HEK293 (cell line): ENCODE measurements around the gene DPEP3.
"Not testable (repeated sequence)": the region's sequence is repeated elsewhere in the genome, so short reads cannot be mapped to it uniquely, and the experiment has no call there.

Experiments
- CTCF ChIA-PET: fragments of 350-600 bp; formaldehyde crosslinking; extraction: SDS; loops from one replicate; lab custom pipeline; 2021; ENCODE audit warnings: antibody characterized with exemption; lab: Yijun Ruan, JAX
- POLR2A ChIA-PET: fragments of 300-600 bp; formaldehyde crosslinking; extraction: SDS; loops from one replicate; lab custom pipeline; 2020; ENCODE audit warnings: antibody characterized with exemption, inconsistent platforms; lab: Yijun Ruan, JAX
- H3K27ac ChIP-seq: fragments of 200-500 bp; sonication (Bioruptor generic); 2 replicates; pipeline ENCODE4 v1.5.1; 2014; ENCODE audit warnings: low read depth, low read length, control low read depth, inconsistent platforms; ENCODE audit errors: extremely low read depth
- H3K36me3 ChIP-seq, 2 experiments: fragments of 200-500 bp in 1 of 2; sonication (Bioruptor generic) in 1 of 2; 1 replicate in 1 of 2; 2 replicates in 1 of 2; pipeline ENCODE4 v1.5.1; 2014 to 2017; ENCODE audit warnings: inconsistent platforms in 2 of 2, low read length in 2 of 2; ENCODE audit not compliant: control insufficient read depth in 2 of 2, insufficient read depth in 1 of 2
- H3K4me1 ChIP-seq: fragments of 200-500 bp; sonication (Bioruptor generic); 2 replicates; pipeline ENCODE4 v1.5.1; 2014; ENCODE audit warnings: mild to moderate bottlenecking, low read length, inconsistent platforms; ENCODE audit not compliant: control insufficient read depth, insufficient read depth
- H3K4me3 ChIP-seq: 2 replicates; pipeline ENCODE4 v1.5.1; 2011; ENCODE audit warnings: low read depth, mild to moderate bottlenecking, control low read depth, low read length, moderate library complexity
- H3K9me3 ChIP-seq: fragments of 200-500 bp; sonication (Bioruptor generic); 2 replicates; pipeline ENCODE4 v1.5.1; 2014; ENCODE audit warnings: low read depth, low read length, inconsistent platforms; ENCODE audit not compliant: control insufficient read depth, insufficient read depth
- FEZF1 ChIP-seq: fragments of 450-650 bp; formaldehyde crosslinking; IDR thresholded peaks from 2 replicates; pipeline ENCODE4 v1.5.1; 2016; ENCODE audit warnings: missing biosample characterization, missing genetic modification characterization
- OVOL3 ChIP-seq: fragments of 450-650 bp; formaldehyde crosslinking; IDR thresholded peaks from 2 replicates; pipeline ENCODE4 v1.5.1; 2016; ENCODE audit warnings: missing biosample characterization, missing genetic modification characterization
- PRDM4 ChIP-seq: fragments of 450-650 bp; formaldehyde crosslinking; IDR thresholded peaks from 2 replicates; pipeline ENCODE4 v1.5.1; 2017; ENCODE audit warnings: missing biosample characterization, missing genetic modification characterization
- SCRT2 ChIP-seq: fragments of 450-650 bp; formaldehyde crosslinking; IDR thresholded peaks from 2 replicates; pipeline ENCODE4 v1.5.1; 2016; ENCODE audit warnings: missing biosample characterization, missing genetic modification characterization
- ZBTB21 ChIP-seq: fragments of 450-650 bp; formaldehyde crosslinking; IDR thresholded peaks from 2 replicates; pipeline ENCODE4 v1.5.1; 2017; ENCODE audit warnings: missing biosample characterization, missing genetic modification characterization
- ZNF140 ChIP-seq: fragments of 450-650 bp; formaldehyde crosslinking; IDR thresholded peaks from 2 replicates; pipeline ENCODE4 v1.5.1; 2016; ENCODE audit warnings: missing biosample characterization, missing genetic modification characterization
- ZNF366 ChIP-seq: fragments of 450-650 bp; formaldehyde crosslinking; conservative IDR thresholded peaks from 2 replicates; pipeline ENCODE4 v1.5.1; 2016; ENCODE audit warnings: missing biosample characterization, missing genetic modification characterization
- ZNF423 ChIP-seq: fragments of 450-650 bp; formaldehyde crosslinking; IDR thresholded peaks from 2 replicates; pipeline ENCODE4 v1.5.1; 2016; ENCODE audit warnings: missing biosample characterization, missing genetic modification characterization
- ZNF433 ChIP-seq: fragments of 450-650 bp; formaldehyde crosslinking; IDR thresholded peaks from 2 replicates; pipeline ENCODE4 v1.5.1; 2016; ENCODE audit warnings: missing biosample characterization, missing genetic modification characterization, low read depth
- ZNF449 ChIP-seq: fragments of 450-650 bp; formaldehyde crosslinking; IDR thresholded peaks from 2 replicates; pipeline ENCODE4 v1.5.1; 2017; ENCODE audit warnings: missing biosample characterization, mild to moderate bottlenecking, missing genetic modification characterization, moderate library complexity
- ZNF518A ChIP-seq: fragments of 450-650 bp; formaldehyde crosslinking; conservative IDR thresholded peaks from 2 replicates; pipeline ENCODE4 v1.5.1; 2016; ENCODE audit warnings: low read depth, missing biosample characterization, missing genetic modification characterization
- ZNF561 ChIP-seq: fragments of 450-650 bp; IDR thresholded peaks from 2 replicates; pipeline ENCODE4 v1.5.1; 2018; ENCODE audit warnings: missing biosample characterization, missing genetic modification characterization, borderline replicate concordance
- ZNF571 ChIP-seq: fragments of 450-650 bp; formaldehyde crosslinking; IDR thresholded peaks from 2 replicates; pipeline ENCODE4 v1.5.0; 2017; ENCODE audit warnings: missing biosample characterization, missing genetic modification characterization
- ZNF596 ChIP-seq: fragments of 450-650 bp; IDR thresholded peaks from 2 replicates; pipeline ENCODE4 v1.5.0; 2018; ENCODE audit warnings: missing biosample characterization, mild to moderate bottlenecking, missing genetic modification characterization, moderate library complexity
- ZNF610 ChIP-seq: fragments of 450-650 bp; formaldehyde crosslinking; IDR thresholded peaks from 2 replicates; pipeline ENCODE4 v1.5.1; 2016; ENCODE audit warnings: missing biosample characterization, missing genetic modification characterization, borderline replicate concordance
- ZNF645 ChIP-seq: fragments of 450-650 bp; formaldehyde crosslinking; IDR thresholded peaks from 2 replicates; pipeline ENCODE4; 2016; ENCODE audit warnings: missing biosample characterization, missing genetic modification characterization
- ZNF660 ChIP-seq: fragments of 450-650 bp; IDR thresholded peaks from 2 replicates; pipeline ENCODE4 v1.5.1; 2018; ENCODE audit warnings: missing biosample characterization, mild to moderate bottlenecking, missing genetic modification characterization
- ZNF692 ChIP-seq: fragments of 450-650 bp; formaldehyde crosslinking; IDR thresholded peaks from 2 replicates; pipeline ENCODE4 v1.5.1; 2016; ENCODE audit warnings: missing biosample characterization, missing genetic modification characterization
- ZNF792 ChIP-seq: fragments of 450-650 bp; formaldehyde crosslinking; IDR thresholded peaks from 2 replicates; pipeline ENCODE4 v1.5.1; 2016; ENCODE audit warnings: missing biosample characterization, missing genetic modification characterization
- ZSCAN30 ChIP-seq: fragments of 450-650 bp; IDR thresholded peaks from 2 replicates; pipeline ENCODE4 v1.5.1; 2018; ENCODE audit warnings: missing biosample characterization, mild to moderate bottlenecking, missing genetic modification characterization, moderate library complexity

DPEP3 gene

GRCh38 chr16:67995423-67995822 is 15.1 kb upstream of the DPEP3 start (continued):
- TF ChIP-seq ZNF571 (tag by site-specific recombination) (no peak), ZBTB21 (tag by site-specific recombination) (no peak), ZNF518A (no peak), ZNF645 (tag by site-specific recombination) (no peak), OVOL3 (no peak), SCRT2 (tag by site-specific recombination) (no peak), ZNF561 (tag by site-specific recombination) (no peak), ZNF433 (tag by site-specific recombination) (no peak), ZNF366 (no peak)

- not testable (repeated sequence) for H3K27ac ChIP-seq, H3K4me1 ChIP-seq, H3K36me3 ChIP-seq, H3K9me3 ChIP-seq, H3K4me3 ChIP-seq
- POLR2A ChIA-PET: interaction anchor here (0.6 kb wide), 1 partner anchor 29 kb away, joined by 3 read pairs; the partner anchor contains the start of genes DDX28 and DUS2
- CTCF ChIA-PET: interaction anchor here (0.6 to 1.2 kb wide), 15 partner anchors 9 to 227 kb away, joined by 3 to 6 read pairs (median 4); partner anchors contain the start of genes DDX28, DPEP2NB and DUS2
These were observed 13.7 kb upstream of the DPEP3 start for GRCh38 chr16:67994040-67994408.

GRCh38 chr16:67993207-67994039 is 13.1 kb upstream of the DPEP3 start:
- no peak overlapping the region for H3K27ac ChIP-seq
- no peaks in the 10 kb centered on the region for H3K36me3 ChIP-seq
- no peaks in the 10 kb centered on the region for H3K9me3 ChIP-seq
- H3K4me1 ChIP-seq: no peaks in the 10 kb centered on the region
- ChIA-PET POLR2A (interaction anchor here (0.6 kb wide), 1 partner anchor 30 kb away, joined by 3 read pairs; the partner anchor contains the start of genes DDX28 and DUS2), CTCF (interaction anchor here (0.6 to 1.2 kb wide), 16 partner anchors 10 to 227 kb away, joined by 3 to 12 read pairs (median 4); partner anchors contain the start of genes DDX28, DPEP2NB and DUS2)
- no peak overlapping the region for H3K4me3 ChIP-seq
- peak; percentile 48; the same call in 1 of the 2 replicates for TF ChIP-seq ZNF596
- peak; percentile 60 for TF ChIP-seq ZNF692 (tag by site-specific recombination)
- TF ChIP-seq ZNF792 (tag by site-specific recombination): no peak
- peak; percentile 35; the same call in 1 of the 2 replicates for TF ChIP-seq ZSCAN30 (tag by site-specific recombination)
- TF ChIP-seq ZNF610: peak; percentile 76
- peak; percentile 64; the same call in 1 of the 2 replicates for TF ChIP-seq ZNF660
- no peak for TF ChIP-seq PRDM4 (tag by site-specific recombination)
- no peak for TF ChIP-seq ZNF140 (tag by site-specific recombination)
- peak; percentile 80 for TF ChIP-seq ZNF423 (tag by site-specific recombination)
- TF ChIP-seq ZNF449 (tag by site-specific recombination): peak; percentile 63; the same call in 1 of the 2 replicates
- TF ChIP-seq FEZF1 (tag by site-specific recombination): no peak
